Brain microvascular endothelial cell (primary cell): ENCODE measurements around the gene CCND1.

ENCODE experiments used
- DNase-seq: peaks from one replicate; pipeline ENCODE4 v3.0.0-alpha.2; 2020
- H3K27ac ChIP-seq: fragments of 250-450 bp; sonication (Bioruptor Pico); 2 replicates; pipeline ENCODE4 v1.5.1; 2020; ENCODE audit warnings: mild to moderate bottlenecking, moderate library complexity
- H3K27me3 ChIP-seq: fragments of 250-450 bp; sonication (Bioruptor Pico); replicated peaks from 2 replicates; pipeline ENCODE4 v1.5.1; 2020; ENCODE audit warnings: mild to moderate bottlenecking
- H3K36me3 ChIP-seq: fragments of 250-450 bp; sonication (Bioruptor Pico); replicated peaks from 2 replicates; pipeline ENCODE4 v1.5.1; 2020; ENCODE audit warnings: mild to moderate bottlenecking
- H3K4me3 ChIP-seq: 2 replicates; pipeline ENCODE4 v1.5.1; 2011; ENCODE audit warnings: low read depth, mild to moderate bottlenecking, control low read depth, low read length, moderate library complexity
- CTCF ChIP-seq: IDR thresholded peaks from 2 replicates; pipeline ENCODE4 v1.5.1; 2011; ENCODE audit warnings: low read depth, mild to moderate bottlenecking, moderate library complexity, low read length, control low read depth, inconsistent platforms; ENCODE audit errors: missing control alignments
- in situ Hi-C: cut with HindIII; loops from 2 replicates; pipeline ENCODE4 v1.10.0; 2017; ENCODE audit warnings: low sequenced_read_pairs, low pct_ligation_motif_present

The CCND1 gene

GRCh38 chr11:69657911-69658625 is 17.1 kb downstream of the CCND1 start:
- no peak for DNase-seq
- in situ Hi-C loops, result loop anchor here (25.0 kb wide), 1 partner anchor 546 kb away; no protein-coding TSS in a partner anchor
- no peaks in the 10 kb centered on the region for H3K27me3 ChIP-seq
- TF ChIP-seq CTCF, result no peak
- H3K4me3 ChIP-seq, result no peak overlapping the region
- peaks cover 12% of the 10 kb centered on the region for H3K36me3 ChIP-seq
- H3K27ac ChIP-seq, result no peak overlapping the region

- H3K36me3 ChIP-seq, result peaks cover 6% of the 10 kb centered on the region
- in situ Hi-C loops, result loop anchor here (25.0 kb wide), 1 partner anchor 547 kb away; no protein-coding TSS in a partner anchor
- TF ChIP-seq CTCF, result no peak
- no peak for DNase-seq
- no peaks in the 10 kb centered on the region for H3K27me3 ChIP-seq
- H3K4me3 ChIP-seq, result no peak overlapping the region
- no peak overlapping the region for H3K27ac ChIP-seq
These were observed 17.9 kb downstream of the CCND1 start for GRCh38 chr11:69658626-69659450.

DNA sequence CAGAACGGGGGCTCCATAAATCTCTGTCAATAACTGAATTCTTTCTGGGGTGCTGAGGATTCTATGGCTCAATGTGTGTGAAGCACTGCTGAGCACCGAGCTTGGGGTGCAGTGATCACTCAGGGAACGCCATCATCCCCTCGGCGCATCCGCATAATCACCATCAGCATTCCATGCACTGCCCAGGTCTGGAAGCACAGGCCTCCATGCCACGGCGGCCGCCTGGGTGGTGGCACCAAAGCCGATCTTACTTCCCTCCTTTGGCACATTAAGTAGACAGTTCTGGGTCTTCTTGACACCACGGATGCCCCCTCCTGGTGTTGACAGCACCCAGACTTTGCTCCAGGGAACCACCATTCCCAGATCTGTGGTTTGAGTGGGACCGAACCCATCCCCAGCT is 18.6 kb downstream of the CCND1 start:
- H3K27ac ChIP-seq, result no peak overlapping the region
- no peaks in the 10 kb centered on the region for H3K27me3 ChIP-seq
- DNase-seq, result no peak
- H3K4me3 ChIP-seq, result no peak overlapping the region
- in situ Hi-C loops, result loop anchor here (25.0 kb wide), 1 partner anchor 547 kb away; no protein-coding TSS in a partner anchor
- H3K36me3 ChIP-seq, result peaks cover 2% of the 10 kb centered on the region
- TF ChIP-seq CTCF, result no peak

- no peaks in the 10 kb centered on the region for H3K27me3 ChIP-seq
- no peak for DNase-seq
- in situ Hi-C loops, result loop anchor here (25.0 kb wide), 1 partner anchor 548 kb away; no protein-coding TSS in a partner anchor
- H3K4me3 ChIP-seq, result no peak overlapping the region
- no peak overlapping the region for H3K27ac ChIP-seq
- H3K36me3 ChIP-seq, result peaks cover 5% of the 10 kb centered on the region
- no peak for TF ChIP-seq CTCF
These were observed 19.1 kb downstream of the CCND1 start for GRCh38 chr11:69660001-69660500.

DNA sequence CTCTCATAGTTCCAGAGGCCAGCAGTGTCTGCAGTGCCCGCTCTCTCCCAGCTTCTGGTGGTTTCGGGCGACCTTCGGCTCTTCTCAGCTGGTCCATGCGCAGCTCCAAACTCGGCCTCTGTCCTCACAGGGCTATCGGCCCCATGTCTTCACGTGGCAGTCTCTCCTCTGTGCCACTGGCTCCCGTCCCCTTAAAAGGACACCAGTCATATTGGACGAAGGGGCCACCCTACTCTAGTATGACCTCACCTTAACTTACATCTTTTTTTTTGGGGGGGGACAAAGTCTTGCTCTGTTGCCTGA is 20.4 kb downstream of the CCND1 start:
- no peak for TF ChIP-seq CTCF

More for the DNA sequence above, 20.4 kb downstream of the CCND1 start:
- Histone ChIP-seq H3K36me3 (peaks cover 5% of the 10 kb centered on the region), H3K27ac (no peak overlapping the region), H3K4me3 (no peak overlapping the region), H3K27me3 (no peaks in the 10 kb centered on the region)
- DNase-seq, result no peak
- in situ Hi-C loops, result loop anchor here (25.0 kb wide), 1 partner anchor 549 kb away; no protein-coding TSS in a partner anchor
